22Rv1 (cell line): Measurements from ENCODE around the gene ZNF766.

Experiments
- ZFX ChIP-seq: fragments of 450-650 bp; IDR thresholded peaks from 2 replicates; pipeline ENCODE4 v1.6.1; 2017; ENCODE audit warnings: antibody characterized with exemption, borderline replicate concordance
- TF ChIP-seq, protein P1 (sequence below): fragments of 450-650 bp; IDR thresholded peaks from 2 replicates; pipeline ENCODE4 v1.5.1; 2017; ENCODE audit warnings: mild to moderate bottlenecking

DNA sequence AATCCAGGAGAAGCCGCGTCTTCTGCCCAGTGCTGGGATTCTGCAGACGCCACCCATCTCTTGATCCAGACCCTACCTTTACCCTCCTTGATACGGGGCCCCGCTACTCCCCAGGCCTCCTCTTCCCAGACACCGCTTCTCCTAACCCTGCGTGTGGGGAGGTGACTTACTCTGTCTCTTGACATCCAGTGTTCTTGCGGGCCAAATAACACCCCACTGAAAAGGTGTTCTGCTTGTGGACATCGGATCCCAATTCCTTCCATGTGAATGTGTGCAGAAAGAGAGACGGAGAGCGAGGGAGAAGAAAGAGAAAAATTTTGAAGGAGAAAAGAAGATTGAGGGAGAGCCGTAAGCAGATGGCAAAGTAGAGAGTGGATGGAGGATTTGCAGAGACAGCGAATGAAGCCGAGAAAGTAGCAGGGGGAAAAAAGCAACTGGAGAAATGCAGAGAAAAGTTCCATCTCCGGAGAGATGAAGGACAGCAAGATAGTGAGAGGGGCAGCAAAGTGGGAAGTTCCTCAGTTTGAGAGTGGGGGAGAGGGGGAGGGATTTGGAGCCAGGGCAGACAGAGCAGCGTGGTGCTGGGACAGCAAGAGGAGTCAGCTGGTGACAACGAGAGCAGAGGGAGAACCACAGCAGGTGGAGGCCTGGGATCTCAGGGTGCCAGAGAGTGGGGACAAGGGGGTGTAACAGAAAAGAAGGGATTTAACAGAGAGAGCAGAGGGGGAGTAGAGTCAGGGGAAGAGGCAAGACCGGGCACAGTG, 28.4 kb downstream of the ZNF766 start:
- TF ChIP-seq, protein P1, sequence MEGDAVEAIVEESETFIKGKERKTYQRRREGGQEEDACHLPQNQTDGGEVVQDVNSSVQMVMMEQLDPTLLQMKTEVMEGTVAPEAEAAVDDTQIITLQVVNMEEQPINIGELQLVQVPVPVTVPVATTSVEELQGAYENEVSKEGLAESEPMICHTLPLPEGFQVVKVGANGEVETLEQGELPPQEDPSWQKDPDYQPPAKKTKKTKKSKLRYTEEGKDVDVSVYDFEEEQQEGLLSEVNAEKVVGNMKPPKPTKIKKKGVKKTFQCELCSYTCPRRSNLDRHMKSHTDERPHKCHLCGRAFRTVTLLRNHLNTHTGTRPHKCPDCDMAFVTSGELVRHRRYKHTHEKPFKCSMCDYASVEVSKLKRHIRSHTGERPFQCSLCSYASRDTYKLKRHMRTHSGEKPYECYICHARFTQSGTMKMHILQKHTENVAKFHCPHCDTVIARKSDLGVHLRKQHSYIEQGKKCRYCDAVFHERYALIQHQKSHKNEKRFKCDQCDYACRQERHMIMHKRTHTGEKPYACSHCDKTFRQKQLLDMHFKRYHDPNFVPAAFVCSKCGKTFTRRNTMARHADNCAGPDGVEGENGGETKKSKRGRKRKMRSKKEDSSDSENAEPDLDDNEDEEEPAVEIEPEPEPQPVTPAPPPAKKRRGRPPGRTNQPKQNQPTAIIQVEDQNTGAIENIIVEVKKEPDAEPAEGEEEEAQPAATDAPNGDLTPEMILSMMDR, result no peak
- TF ChIP-seq ZFX, result no peak
